ENCODE data around the gene SUB1. TPM values are rescaled to one million over a fixed set of nuclear protein-coding genes. Genes with fewer than 3 reads are reported as not detected.
A peak's percentile ranks its signal among the peaks of the same experiment; 100 is the strongest.
"Not testable (repeated sequence)": the region's sequence is repeated elsewhere in the genome, so short reads cannot be mapped to it uniquely, and the experiment has no call there.

The SUB1 gene
- 812 TPM for polyA plus RNA-seq (2013, experiment 1 of 2)
- polyA plus RNA-seq (2013, experiment 2 of 2) = 835 TPM

- Histone ChIP-seq H4K8ac (ENCODE audit: low read depth, low read length) (no peak within 1 kb of the TSS), H3K4ac (ENCODE audit: low read depth, low read length) (peak within 1 kb of the TSS; percentile 98), H3K4me2 (ENCODE audit: low read length) (peak within 1 kb of the TSS; percentile 44), H3K9ac (ENCODE audit: low read length) (peak within 1 kb of the TSS; percentile 73), H2BK120ac (ENCODE audit: low read depth, low read length) (peak within 1 kb of the TSS; percentile 86), H3K79me1 (ENCODE audit: low read length) (peaks cover 4% of the 10 kb centered on the region), H3K79me2 (ENCODE audit: control insufficient read depth, insufficient read depth, low read length) (peaks cover 29% of the 10 kb centered on the region), H3K27me3 (ENCODE audit: insufficient read depth, low read length, poor library complexity) (no peaks in the 10 kb centered on the region), H3K23ac (ENCODE audit: low read length) (no peak within 1 kb of the TSS), H4K5ac (ENCODE audit: low read length) (no peak within 1 kb of the TSS), H3K18ac (ENCODE audit: low read length) (peak within 1 kb of the TSS; percentile 100), H3K4me3 (ENCODE audit: low read length) (peak within 1 kb of the TSS; percentile 90), H2AK5ac (ENCODE audit: low read length) (no peak within 1 kb of the TSS), H3K27ac (ENCODE audit: low read depth, low read length) (peak within 1 kb of the TSS; percentile 78), H3K56ac (ENCODE audit: low read length) (peak within 1 kb of the TSS; percentile 92), H2BK15ac (replicated peaks; ENCODE audit: low read depth) (no peak within 1 kb of the TSS), H3K36me3 (ENCODE audit: control insufficient read depth, insufficient read depth, low read length) (peaks cover 1% of the 10 kb centered on the region), H2BK5ac (ENCODE audit: low read length) (no peak within 1 kb of the TSS), H3K4me1 (ENCODE audit: control insufficient read depth, low read depth, low read length) (peaks cover 8% of the 10 kb centered on the region)
- peak; percentile 97 for DNase-seq
- WGBS (ENCODE audit: extremely low coverage, insufficient coverage, low lambda C conversion rate) = no CpG with 5 or more reads among the region's 89 CpGs
Observed at GRCh38 chr5:32585446-32586275, at the start of gene SUB1. Gene SUB1, plus strand, starts transcription at chr5:32585557. Its CDS starts 2,956 bp downstream, at chr5:32588513.

DNA sequence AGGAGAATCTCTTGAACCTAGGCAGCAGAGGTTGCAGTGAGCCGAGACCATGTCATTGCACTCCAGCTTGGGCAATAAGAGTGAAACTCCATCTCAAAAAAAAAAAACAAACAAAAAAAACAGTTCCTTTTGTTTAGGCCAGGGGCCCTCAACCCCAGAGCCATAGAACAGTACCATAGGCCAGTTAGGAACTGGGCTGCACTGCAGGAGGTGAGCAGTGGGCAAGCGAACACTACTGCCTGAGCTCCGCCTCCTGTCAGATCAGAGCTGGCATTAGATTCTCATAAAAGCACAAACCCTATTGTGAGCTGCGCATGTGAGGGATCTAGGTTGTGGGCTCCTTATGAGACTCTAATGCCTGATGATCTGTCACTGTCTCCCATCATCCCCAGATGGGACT, 49.1 kb upstream of the SUB1 start:
- H2AK5ac ChIP-seq (ENCODE audit: low read length) = no peak overlapping the region
- H3K56ac ChIP-seq (ENCODE audit: low read length) = no peak overlapping the region
- H3K23ac ChIP-seq (ENCODE audit: low read length) = no peak overlapping the region
- no peak overlapping the region for H2BK120ac ChIP-seq (ENCODE audit: low read depth, low read length)
- H2BK5ac ChIP-seq (ENCODE audit: low read length) = no peak overlapping the region
- H3K4ac ChIP-seq (ENCODE audit: low read depth, low read length) = no peak overlapping the region
- H3K79me2 ChIP-seq (ENCODE audit: control insufficient read depth, insufficient read depth, low read length) = no peaks in the 10 kb centered on the region
- no peak overlapping the region for H4K5ac ChIP-seq (ENCODE audit: low read length)
- no peak overlapping the region for H3K4me2 ChIP-seq (ENCODE audit: low read length)
- no peaks in the 10 kb centered on the region for H3K27me3 ChIP-seq (ENCODE audit: insufficient read depth, low read length, poor library complexity)
- no peak overlapping the region for H4K8ac ChIP-seq (ENCODE audit: low read depth, low read length)
- no peak for DNase-seq
- H3K79me1 ChIP-seq (ENCODE audit: low read length) = no peaks in the 10 kb centered on the region
- no peak overlapping the region for H3K4me3 ChIP-seq (ENCODE audit: low read length)
- no peak overlapping the region for H3K27ac ChIP-seq (ENCODE audit: low read depth, low read length)
- H3K4me1 ChIP-seq (ENCODE audit: control insufficient read depth, low read depth, low read length) = peaks cover 3% of the 10 kb centered on the region
- no CpG with 5 or more reads among the region's 4 CpGs for WGBS (ENCODE audit: extremely low coverage, insufficient coverage, low lambda C conversion rate)
- no peaks in the 10 kb centered on the region for H3K36me3 ChIP-seq (ENCODE audit: control insufficient read depth, insufficient read depth, low read length)
- no peak overlapping the region for H3K9ac ChIP-seq (ENCODE audit: low read length)
- H3K18ac ChIP-seq (ENCODE audit: low read length) = no peak overlapping the region
- H2BK15ac ChIP-seq (replicated peaks; ENCODE audit: low read depth) = no peak overlapping the region

DNA sequence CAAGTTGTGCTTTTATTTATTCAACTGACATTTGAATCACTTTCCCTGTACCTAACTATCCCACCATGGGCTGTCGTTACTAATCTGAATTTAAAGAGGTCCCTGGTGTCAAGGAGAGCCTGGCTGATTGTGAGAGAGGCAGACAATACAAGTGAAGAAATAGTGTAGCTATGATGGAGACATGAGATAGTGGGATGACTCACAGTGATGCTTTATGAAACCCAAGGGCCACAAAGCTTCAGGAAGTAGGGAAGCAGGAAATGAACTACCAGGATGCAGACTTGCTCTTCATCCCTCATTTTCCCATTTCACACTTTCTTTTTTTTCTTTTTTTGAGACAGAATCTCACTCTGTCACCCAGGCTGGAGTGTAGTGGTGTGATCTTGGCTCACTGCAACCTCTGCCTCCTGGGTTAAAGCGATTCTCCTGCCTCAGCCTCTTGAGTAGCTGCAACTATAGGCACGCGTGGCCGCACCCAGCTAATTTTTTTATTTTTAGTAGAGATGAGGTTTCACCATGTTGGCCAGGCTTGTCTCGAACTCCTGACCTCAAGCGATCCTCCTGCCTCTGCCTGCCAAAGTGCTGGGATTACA, 47.8 kb upstream of the SUB1 start:
- not testable (repeated sequence) for H3K18ac ChIP-seq (ENCODE audit: low read length); H3K4me1 ChIP-seq (ENCODE audit: control insufficient read depth, low read depth, low read length); H4K8ac ChIP-seq (ENCODE audit: low read depth, low read length); H2BK5ac ChIP-seq (ENCODE audit: low read length); H3K4me2 ChIP-seq (ENCODE audit: low read length); H3K23ac ChIP-seq (ENCODE audit: low read length); H2AK5ac ChIP-seq (ENCODE audit: low read length); H3K79me2 ChIP-seq (ENCODE audit: control insufficient read depth, insufficient read depth, low read length); H3K9ac ChIP-seq (ENCODE audit: low read length); H3K4me3 ChIP-seq (ENCODE audit: low read length); H2BK15ac ChIP-seq (replicated peaks; ENCODE audit: low read depth); H3K27ac ChIP-seq (ENCODE audit: low read depth, low read length); H3K27me3 ChIP-seq (ENCODE audit: insufficient read depth, low read length, poor library complexity); H3K56ac ChIP-seq (ENCODE audit: low read length); H2BK120ac ChIP-seq (ENCODE audit: low read depth, low read length); H3K36me3 ChIP-seq (ENCODE audit: control insufficient read depth, insufficient read depth, low read length); H3K79me1 ChIP-seq (ENCODE audit: low read length); H3K4ac ChIP-seq (ENCODE audit: low read depth, low read length); H4K5ac ChIP-seq (ENCODE audit: low read length)
- WGBS (ENCODE audit: extremely low coverage, insufficient coverage, low lambda C conversion rate) = no CpG with 5 or more reads among the region's 7 CpGs
- DNase-seq = peak; percentile 88

GRCh38 chr5:32538031-32538547, 47.3 kb upstream of the SUB1 start:
- no CpG with 5 or more reads among the region's 7 CpGs for WGBS (ENCODE audit: extremely low coverage, insufficient coverage, low lambda C conversion rate)

DNA sequence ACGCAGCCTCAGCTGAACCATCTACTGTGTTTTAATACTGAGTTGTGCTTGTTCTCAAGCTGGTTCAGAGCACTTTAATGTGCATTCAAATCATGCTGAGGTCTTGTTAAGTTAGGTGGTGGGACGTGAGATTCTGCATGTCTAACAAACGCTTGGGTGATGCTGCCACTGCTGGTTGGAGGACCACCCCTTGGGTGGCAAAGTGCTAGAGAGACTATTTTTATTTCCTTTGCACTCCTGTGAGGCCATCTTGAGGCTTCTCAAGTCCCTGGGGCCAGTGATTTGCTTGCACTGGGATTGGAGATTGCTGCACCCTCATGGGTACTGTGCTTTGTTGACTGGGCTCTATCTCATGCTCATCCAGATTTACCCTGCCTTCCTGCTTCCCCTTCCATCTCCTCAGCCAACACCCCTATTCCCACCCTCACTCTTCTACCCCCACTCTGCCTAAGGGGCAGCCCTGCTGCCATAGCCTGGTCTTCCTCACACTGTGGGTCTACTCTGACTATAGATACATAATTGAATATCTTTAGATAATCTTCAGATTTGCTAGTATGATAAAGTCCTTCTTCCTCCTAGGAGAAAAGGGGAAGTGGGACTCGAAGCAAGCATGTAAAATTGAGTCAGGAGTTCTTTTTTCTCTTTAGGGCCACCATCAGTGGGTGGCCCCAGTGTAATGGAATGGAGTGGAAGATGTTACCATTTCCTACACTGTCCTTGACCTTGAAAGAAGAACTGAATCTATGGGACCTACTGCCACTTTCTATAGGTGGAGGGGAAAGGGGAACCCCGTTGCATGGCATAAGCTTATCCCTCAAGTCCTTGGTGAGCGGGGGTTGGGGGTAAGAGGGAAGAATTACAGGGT, 45.1 kb upstream of the SUB1 start:
- no peak overlapping the region for H3K56ac ChIP-seq (ENCODE audit: low read length)
- no peak overlapping the region for H2BK120ac ChIP-seq (ENCODE audit: low read depth, low read length)
- H3K79me1 ChIP-seq (ENCODE audit: low read length) = no peaks in the 10 kb centered on the region
- no peaks in the 10 kb centered on the region for H3K79me2 ChIP-seq (ENCODE audit: control insufficient read depth, insufficient read depth, low read length)
- no peak overlapping the region for H4K5ac ChIP-seq (ENCODE audit: low read length)
- no peak overlapping the region for H2BK15ac ChIP-seq (replicated peaks; ENCODE audit: low read depth)
- no peak overlapping the region for H3K9ac ChIP-seq (ENCODE audit: low read length)
- no peaks in the 10 kb centered on the region for H3K27me3 ChIP-seq (ENCODE audit: insufficient read depth, low read length, poor library complexity)
- H3K4me2 ChIP-seq (ENCODE audit: low read length) = no peak overlapping the region
- no peak overlapping the region for H3K18ac ChIP-seq (ENCODE audit: low read length)
- H2AK5ac ChIP-seq (ENCODE audit: low read length) = no peak overlapping the region
- H3K4me1 ChIP-seq (ENCODE audit: control insufficient read depth, low read depth, low read length) = no peaks in the 10 kb centered on the region
- H3K36me3 ChIP-seq (ENCODE audit: control insufficient read depth, insufficient read depth, low read length) = no peaks in the 10 kb centered on the region
- no peak overlapping the region for H3K27ac ChIP-seq (ENCODE audit: low read depth, low read length)
- no peak overlapping the region for H3K4ac ChIP-seq (ENCODE audit: low read depth, low read length)
- no peak overlapping the region for H3K4me3 ChIP-seq (ENCODE audit: low read length)
- no peak overlapping the region for H2BK5ac ChIP-seq (ENCODE audit: low read length)
- no peak overlapping the region for H4K8ac ChIP-seq (ENCODE audit: low read depth, low read length)
- H3K23ac ChIP-seq (ENCODE audit: low read length) = no peak overlapping the region
- no CpG with 5 or more reads among the region's 6 CpGs for WGBS (ENCODE audit: extremely low coverage, insufficient coverage, low lambda C conversion rate)
- DNase-seq = no peak

More at GRCh38 chr5:32538031-32538547, 47.3 kb upstream of the SUB1 start:
- Histone ChIP-seq H3K4ac (ENCODE audit: low read depth, low read length) (no peak overlapping the region), H3K4me1 (ENCODE audit: control insufficient read depth, low read depth, low read length) (no peaks in the 10 kb centered on the region), H4K8ac (ENCODE audit: low read depth, low read length) (no peak overlapping the region), H3K56ac (ENCODE audit: low read length) (no peak overlapping the region), H3K4me3 (ENCODE audit: low read length) (no peak overlapping the region), H3K36me3 (ENCODE audit: control insufficient read depth, insufficient read depth, low read length) (no peaks in the 10 kb centered on the region), H2BK5ac (ENCODE audit: low read length) (no peak overlapping the region), H3K27ac (ENCODE audit: low read depth, low read length) (no peak overlapping the region), H2AK5ac (ENCODE audit: low read length) (no peak overlapping the region), H4K5ac (ENCODE audit: low read length) (no peak overlapping the region), H3K27me3 (ENCODE audit: insufficient read depth, low read length, poor library complexity) (no peaks in the 10 kb centered on the region), H3K79me2 (ENCODE audit: control insufficient read depth, insufficient read depth, low read length) (no peaks in the 10 kb centered on the region), H3K4me2 (ENCODE audit: low read length) (no peak overlapping the region), H3K23ac (ENCODE audit: low read length) (no peak overlapping the region), H3K18ac (ENCODE audit: low read length) (no peak overlapping the region), H2BK120ac (ENCODE audit: low read depth, low read length) (no peak overlapping the region), H3K9ac (ENCODE audit: low read length) (no peak overlapping the region), H2BK15ac (replicated peaks; ENCODE audit: low read depth) (no peak overlapping the region), H3K79me1 (ENCODE audit: low read length) (no peaks in the 10 kb centered on the region)
- DNase-seq = no peak

All from mesendoderm (in vitro differentiated cells).